GM04504 (cell line): Measurements from ENCODE around the gene UBE2L5.

Experiments used
- DNase-seq: peaks from one replicate; pipeline ENCODE4 v3.0.0-alpha.2; 2012; ENCODE audit warnings: low read depth

Gene UBE2L5

GRCh38 chr13:30406779-30407416 lies 15.4 kb upstream of the UBE2L5 start:
- no peak for DNase-seq

- peak; percentile 81 for DNase-seq
Observed at GRCh38 chr13:30408319-30409101, 13.8 kb upstream of the UBE2L5 start.

GRCh38 chr13:30409886-30410704 lies 12.2 kb upstream of the UBE2L5 start:
- DNase-seq: peak; percentile 68

GRCh38 chr13:30410705-30411125 lies 11.6 kb upstream of the UBE2L5 start:
- no peak for DNase-seq

GRCh38 chr13:30412346-30412745 lies 9.9 kb upstream of the UBE2L5 start:
- no peak for DNase-seq

GRCh38 chr13:30413842-30414241 lies 8.5 kb upstream of the UBE2L5 start:
- no peak for DNase-seq

GRCh38 chr13:30415430-30416030 lies 6.8 kb upstream of the UBE2L5 start:
- no peak for DNase-seq

GRCh38 chr13:30416471-30416870 lies 5.8 kb upstream of the UBE2L5 start:
- no peak for DNase-seq

GRCh38 chr13:30418075-30418716 lies 4.1 kb upstream of the UBE2L5 start:
- DNase-seq: no peak

- no peak for DNase-seq
Observed at GRCh38 chr13:30418717-30419459, 3.4 kb upstream of the UBE2L5 start.

- DNase-seq: peak; percentile 79
Observed at GRCh38 chr13:30421093-30422053, 920 bp upstream of the UBE2L5 start.

GRCh38 chr13:30423891-30424290 lies 1.6 kb downstream of the UBE2L5 start:
- no peak for DNase-seq

- no peak for DNase-seq
Observed at GRCh38 chr13:30429235-30429634, 6.9 kb downstream of the UBE2L5 start.

- DNase-seq: peak; percentile 66
Observed at GRCh38 chr13:30429721-30430694, 7.7 kb downstream of the UBE2L5 start.

GRCh38 chr13:30431269-30431940 lies 9.1 kb downstream of the UBE2L5 start:
- DNase-seq: no peak

- DNase-seq: no peak
Observed at GRCh38 chr13:30435911-30436451, 13.7 kb downstream of the UBE2L5 start.

- no peak for DNase-seq
Observed at GRCh38 chr13:30437177-30437576, 14.9 kb downstream of the UBE2L5 start.

- DNase-seq: no peak
Observed at GRCh38 chr13:30438286-30438685, 16.0 kb downstream of the UBE2L5 start.
